CD4-positive, alpha-beta memory T cell (primary cell): Measurements from ENCODE around the gene PPP6R1. TPM values are rescaled to one million over a fixed set of nuclear protein-coding genes. Genes with fewer than 3 reads are reported as not detected.

Experiments
- CTCF ChIA-PET: fragments of 350-600 bp; sonication (Branson Sonifier 250); formaldehyde crosslinking; loops from one replicate; lab custom pipeline; 2021; ENCODE audit warnings: inconsistent platforms; ENCODE audit not compliant: partially characterized antibody; lab: Charles Lee
- POLR2A ChIA-PET: fragments of 350-600 bp; sonication (Branson Sonifier 250); formaldehyde crosslinking; loops from one replicate; lab custom pipeline; 2021; ENCODE audit not compliant: partially characterized antibody; lab: Charles Lee
- DNase-seq, 5 donors: peaks; one replicate each; pipeline versions ENCODE4 v3.0.0 to v3.0.0-alpha.2; 2020 to 2022; ENCODE audit warnings: mixed read lengths in 1 of 5
- H3K27ac ChIP-seq: one replicate; pipeline ENCODE4 v1.7.0; 2013; ENCODE audit warnings: low read depth, low read length
- H3K27me3 ChIP-seq: 2 replicates; pipeline ENCODE4 v1.7.0; 2013; ENCODE audit warnings: mild to moderate bottlenecking, low read length, moderate library complexity; ENCODE audit not compliant: insufficient read depth
- H3K36me3 ChIP-seq: 2 replicates; pipeline ENCODE4 v1.7.0; 2013; ENCODE audit warnings: mild to moderate bottlenecking, low read length, moderate library complexity; ENCODE audit not compliant: insufficient read depth
- H3K4me1 ChIP-seq: 2 replicates; pipeline ENCODE4 v1.7.0; 2013; ENCODE audit warnings: mild to moderate bottlenecking, low read length, moderate library complexity; ENCODE audit not compliant: insufficient read depth
- H3K4me3 ChIP-seq, 2 donors: one replicate each; pipeline ENCODE4 v1.7.0; 2013; ENCODE audit warnings: low read length in 2 of 2, mild to moderate bottlenecking in 1 of 2
- H3K9me3 ChIP-seq, 2 donors: one replicate each; pipeline ENCODE4 v1.7.0; 2013; ENCODE audit warnings: low read length in 2 of 2, control low read depth in 1 of 2; ENCODE audit not compliant: control insufficient read depth in 1 of 2
- H3K27ac Mint-ChIP-seq, 7 donors: one replicate each; pipeline ENCODE4 v1.8.0; 2020 to 2021; ENCODE audit warnings: mixed read lengths in 7 of 7, mild to moderate bottlenecking in 6 of 7, inconsistent platforms in 3 of 7, moderate library complexity in 3 of 7
- H3K27me3 Mint-ChIP-seq, 2 donors: one replicate each; pipeline ENCODE4 v1.8.0; 2020 to 2021; ENCODE audit warnings: mixed read lengths in 2 of 2
- H3K36me3 Mint-ChIP-seq, 2 donors: one replicate each; pipeline ENCODE4 v1.8.0; 2020 to 2021; ENCODE audit warnings: mixed read lengths in 2 of 2, inconsistent platforms in 1 of 2, mild to moderate bottlenecking in 1 of 2
- H3K4me1 Mint-ChIP-seq, 4 donors: one replicate each; pipeline ENCODE4 v1.8.0; 2020 to 2021; ENCODE audit warnings: mixed read lengths in 4 of 4, mild to moderate bottlenecking in 1 of 4
- H3K4me3 Mint-ChIP-seq, 8 donors: one replicate each; pipeline ENCODE4 v1.8.0; 2020 to 2021; ENCODE audit warnings: mixed read lengths in 8 of 8, mild to moderate bottlenecking in 7 of 8, moderate library complexity in 6 of 8, inconsistent platforms in 3 of 8
- H3K9me3 Mint-ChIP-seq, 8 donors: one replicate each; pipeline ENCODE4 v1.8.0; 2020 to 2021; ENCODE audit warnings: mixed read lengths in 8 of 8, mild to moderate bottlenecking in 5 of 8, inconsistent platforms in 3 of 8, moderate library complexity in 1 of 8
- intact Hi-C: fragments of 100-400 bp; cut with micrococcal nuclease; formaldehyde crosslinking; loops from one replicate; pipeline ENCODE4 v1.15.1; 2023
- polyA plus RNA-seq, 2 donors: library from polyadenylated mRNA; unstranded; fragments of 300-500 nt; fragmentation: Illumina TruSeq; gene quantifications; one replicate each; pipeline ENCODE4 v1.2.3, GENCODE V29; 2021
- total RNA-seq, 2 experiments: library from RNA; stranded (reverse); gene quantifications; one replicate each; pipeline ENCODE4 v1.2.3, GENCODE V29; 2021

Gene PPP6R1
- total and polyA plus RNA-seq, 4 experiments from 2014 or later, result 22.9 to 162 (median 134) TPM

DNA sequence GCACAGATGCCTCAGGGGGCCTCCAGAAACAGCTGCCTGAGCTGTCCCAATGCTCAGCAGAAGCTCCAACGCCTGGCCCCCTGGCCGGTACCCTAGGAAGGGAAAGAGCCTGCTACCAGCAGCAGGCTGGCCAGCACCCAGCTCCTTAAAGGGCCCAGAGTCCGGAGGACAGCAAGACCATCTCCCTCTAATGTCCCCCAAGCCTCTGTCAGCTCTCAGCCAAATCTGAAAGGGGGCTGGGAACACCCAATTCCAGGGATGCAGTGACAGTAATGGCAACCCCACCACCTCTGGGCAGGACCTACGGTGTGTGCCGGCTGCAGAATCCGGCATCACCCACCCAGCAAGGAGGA lies 4.2 kb downstream of the PPP6R1 start:
- Histone ChIP-seq H3K4me3 (peak overlapping the region; percentile 84 to 92), H3K4me1 (peaks cover 78% of the 10 kb centered on the region), H3K36me3 (no peaks in the 10 kb centered on the region), H3K27me3 (no peaks in the 10 kb centered on the region), H3K27ac (peak overlapping the region; percentile 92), H3K9me3 (no peaks in the 10 kb centered on the region)
- Mint-ChIP-seq H3K27ac (peak overlapping the region; percentile 95 to 99 (median 99)), H3K36me3 (peaks cover 9 to 48% of the 10 kb centered on the region in 2 donors), H3K4me1 (peaks cover 44 to 84% (median 66%) of the 10 kb centered on the region in 4 donors), H3K4me3 (peak overlapping the region; percentile 93 to 100 (median 98)), H3K9me3 (peaks cover 0 to 2% (median 0%) of the 10 kb centered on the region in 8 donors), H3K27me3 (peaks cover 0 to 2% of the 10 kb centered on the region in 2 donors)
- ChIA-PET CTCF (interaction anchor here (0.8 to 2.7 kb wide), 14 partner anchors 17 to 376 kb away, joined by 3 to 17 read pairs (median 3); partner anchors contain the start of genes HSPBP1, KMT5C and TMEM238), POLR2A (interaction anchor here (0.6 to 9.5 kb wide), 22 partner anchors 8 to 1918 kb away, joined by 3 to 199 read pairs (median 5); partner anchors contain the start of genes BRSK1, HSPBP1, ISOC2 and KMT5C)
- DNase-seq, result no peak
- intact Hi-C loops, result loop anchor here (1.0 to 10.0 kb wide), 3 partner anchors 26 to 380 kb away; partner anchors contain the start of genes HSPBP1 and KMT5C

DNA sequence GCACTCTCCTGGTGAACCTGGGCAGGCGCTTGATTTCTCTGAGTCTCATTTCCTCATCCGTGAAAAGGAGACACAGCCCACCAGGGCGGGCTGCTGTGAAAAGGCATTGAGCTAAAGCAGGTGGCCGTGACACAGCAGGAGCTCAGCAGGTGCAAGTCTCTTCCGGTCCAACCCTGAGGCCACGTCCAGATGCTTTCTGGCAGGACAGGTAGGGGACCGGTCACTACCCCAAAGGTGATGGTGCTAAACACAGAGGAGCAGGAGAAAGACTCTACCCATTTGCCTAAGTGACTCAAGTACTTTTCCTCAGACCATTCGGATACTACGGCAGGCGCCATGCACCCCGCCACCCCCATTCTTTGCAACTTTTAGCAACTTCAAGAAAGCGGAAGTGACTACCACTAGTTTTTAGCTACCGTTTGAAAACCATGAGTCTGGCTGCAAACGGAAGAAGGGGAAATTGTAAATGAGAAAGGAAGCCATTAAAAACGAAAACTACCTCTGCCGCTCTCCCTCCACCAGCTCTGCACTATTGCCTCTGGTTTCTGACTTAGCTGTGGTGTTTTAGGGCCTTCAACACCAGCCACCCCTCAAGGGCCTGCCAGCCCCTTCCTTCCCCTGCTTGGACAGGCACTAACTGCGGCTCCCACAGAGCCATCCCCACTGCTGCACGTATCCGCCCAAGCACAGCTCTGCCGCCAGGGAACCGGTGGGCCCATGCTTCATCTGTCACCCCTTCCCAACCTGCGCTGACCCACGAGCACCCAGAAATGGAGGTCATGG lies 4.8 kb downstream of the PPP6R1 start:
- Histone ChIP-seq H3K4me3 (peak overlapping the region; percentile 84 to 92), H3K9me3 (no peaks in the 10 kb centered on the region), H3K4me1 (peaks cover 81% of the 10 kb centered on the region), H3K27me3 (no peaks in the 10 kb centered on the region), H3K36me3 (no peaks in the 10 kb centered on the region), H3K27ac (peak overlapping the region; percentile 92)
- H3K9me3 Mint-ChIP-seq, result peaks cover 0 to 2% (median 0%) of the 10 kb centered on the region in 8 donors
- peak overlapping the region; percentile 93 to 100 (median 98) for H3K4me3 Mint-ChIP-seq
- POLR2A ChIA-PET, result interaction anchor here (0.6 to 9.5 kb wide), 23 partner anchors 8 to 805 kb away, joined by 3 to 199 read pairs (median 4); partner anchors contain the start of genes BRSK1, HSPBP1, ISOC2 and KMT5C
- intact Hi-C loops, result loop anchor here (1.0 to 10.0 kb wide), 3 partner anchors 26 to 381 kb away; partner anchors contain the start of genes HSPBP1 and KMT5C
- peak; percentile 76 to 84 (median 78) for DNase-seq
- peaks cover 9 to 43% of the 10 kb centered on the region in 2 donors for H3K36me3 Mint-ChIP-seq
- H3K27me3 Mint-ChIP-seq, result peaks cover 0 to under 1% of the 10 kb centered on the region in 2 donors
- CTCF ChIA-PET, result interaction anchor here (0.8 to 2.7 kb wide), 15 partner anchors 16 to 377 kb away, joined by 3 to 17 read pairs (median 3); partner anchors contain the start of genes HSPBP1, KMT5C and TMEM238
- peak overlapping the region; percentile 95 to 99 (median 99) for H3K27ac Mint-ChIP-seq
- peaks cover 44 to 81% (median 65%) of the 10 kb centered on the region in 4 donors for H3K4me1 Mint-ChIP-seq

- peaks cover 52 to 91% (median 71%) of the 10 kb centered on the region in 4 donors for H3K4me1 Mint-ChIP-seq
- peaks cover 15 to 47% of the 10 kb centered on the region in 2 donors for H3K36me3 Mint-ChIP-seq
- no peaks in the 10 kb centered on the region for H3K27me3 ChIP-seq
- no peaks in the 10 kb centered on the region for H3K36me3 ChIP-seq
- POLR2A ChIA-PET, result interaction anchor here (1.0 to 9.5 kb wide), 12 partner anchors 10 to 251 kb away, joined by 3 to 199 read pairs (median 14); partner anchors contain the start of genes BRSK1, HSPBP1, ISOC2 and KMT5C
- intact Hi-C loops, result loop anchor here (10.0 kb wide), 1 partner anchor 382 kb away; no protein-coding TSS in a partner anchor
- peak overlapping the region; percentile 93 to 100 (median 98) for H3K4me3 Mint-ChIP-seq
- peak overlapping the region; percentile 84 to 92 for H3K4me3 ChIP-seq
- H3K9me3 ChIP-seq, result no peaks in the 10 kb centered on the region
- peaks cover 0 to 2% (median 0%) of the 10 kb centered on the region in 8 donors for H3K9me3 Mint-ChIP-seq
- peak overlapping the region; percentile 92 for H3K27ac ChIP-seq
- DNase-seq, result no peak
- peak overlapping the region; percentile 95 to 99 (median 99) for H3K27ac Mint-ChIP-seq
- no peaks in the 10 kb centered on the region for H3K27me3 Mint-ChIP-seq
- peaks cover 92% of the 10 kb centered on the region for H3K4me1 ChIP-seq
- CTCF ChIA-PET, result interaction anchor here (1.3 to 1.5 kb wide), 5 partner anchors 23 to 251 kb away, joined by 3 to 5 read pairs (median 5); partner anchors contain the start of gene HSPBP1
Measured at GRCh38 chr19:55252760-55253663, 5.8 kb downstream of the PPP6R1 start.

DNA sequence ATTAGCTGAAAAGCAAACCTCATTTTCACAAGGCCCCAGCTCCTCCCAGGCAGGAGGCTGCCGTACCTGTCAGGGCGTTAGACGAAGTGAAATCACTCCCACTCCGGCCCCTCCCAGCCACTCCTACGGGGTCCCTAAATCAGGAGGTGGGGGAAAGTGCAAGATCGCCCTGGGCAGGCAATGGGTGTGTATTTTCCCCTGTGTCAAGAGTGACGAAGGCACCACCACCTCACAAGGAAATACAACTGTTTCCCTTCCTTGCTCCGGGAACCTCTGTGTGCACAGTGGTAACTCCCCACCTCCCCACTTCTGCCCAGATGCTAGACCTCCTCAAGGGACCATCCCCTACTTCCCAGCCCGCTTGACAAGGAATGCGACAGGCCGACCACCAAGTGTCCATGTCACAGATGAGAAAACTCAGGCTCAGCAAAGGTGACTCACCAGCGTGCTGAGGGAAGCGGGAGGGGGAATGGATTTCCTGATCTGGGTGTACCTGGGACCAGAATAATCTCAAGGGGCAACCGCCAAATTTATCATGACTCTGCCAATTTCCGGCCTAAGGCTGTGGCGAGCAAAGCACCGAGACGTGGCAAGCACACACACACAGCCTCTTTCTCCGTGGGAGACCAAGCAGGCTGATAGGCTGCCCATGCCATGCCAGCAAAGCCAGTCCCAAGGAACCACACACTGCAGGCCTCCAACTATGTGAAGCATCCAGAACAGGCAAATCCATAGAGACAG lies 7.3 kb downstream of the PPP6R1 start:
- Histone ChIP-seq H3K27me3 (no peaks in the 10 kb centered on the region), H3K36me3 (peaks cover 5% of the 10 kb centered on the region), H3K9me3 (no peaks in the 10 kb centered on the region), H3K4me3 (peak overlapping the region in 1 of 2 donors; percentile 46), H3K27ac (peak overlapping the region; percentile 61), H3K4me1 (peaks cover 89% of the 10 kb centered on the region)
- ChIA-PET CTCF (interaction anchor here (1.3 kb wide), 1 partner anchor 40 kb away, joined by 3 read pairs; no protein-coding TSS in a partner anchor), POLR2A (interaction anchor here (1.0 to 2.2 kb wide), 5 partner anchors 28 to 391 kb away, joined by 3 to 8 read pairs (median 4); partner anchors contain the start of genes HSPBP1, ISOC2 and TMEM238)
- Mint-ChIP-seq H3K9me3 (no peaks in the 10 kb centered on the region), H3K36me3 (peaks cover 15 to 36% of the 10 kb centered on the region in 2 donors), H3K4me1 (peaks cover 47 to 86% (median 62%) of the 10 kb centered on the region in 4 donors), H3K27ac (peak overlapping the region; percentile 95 to 98 (median 97)), H3K27me3 (no peaks in the 10 kb centered on the region), H3K4me3 (peak overlapping the region; percentile 67 to 93 (median 84))
- DNase-seq, result peak; percentile 21 to 77 (median 29)
- intact Hi-C loops, result loop anchor here (10.0 kb wide), 1 partner anchor 383 kb away; no protein-coding TSS in a partner anchor

DNA sequence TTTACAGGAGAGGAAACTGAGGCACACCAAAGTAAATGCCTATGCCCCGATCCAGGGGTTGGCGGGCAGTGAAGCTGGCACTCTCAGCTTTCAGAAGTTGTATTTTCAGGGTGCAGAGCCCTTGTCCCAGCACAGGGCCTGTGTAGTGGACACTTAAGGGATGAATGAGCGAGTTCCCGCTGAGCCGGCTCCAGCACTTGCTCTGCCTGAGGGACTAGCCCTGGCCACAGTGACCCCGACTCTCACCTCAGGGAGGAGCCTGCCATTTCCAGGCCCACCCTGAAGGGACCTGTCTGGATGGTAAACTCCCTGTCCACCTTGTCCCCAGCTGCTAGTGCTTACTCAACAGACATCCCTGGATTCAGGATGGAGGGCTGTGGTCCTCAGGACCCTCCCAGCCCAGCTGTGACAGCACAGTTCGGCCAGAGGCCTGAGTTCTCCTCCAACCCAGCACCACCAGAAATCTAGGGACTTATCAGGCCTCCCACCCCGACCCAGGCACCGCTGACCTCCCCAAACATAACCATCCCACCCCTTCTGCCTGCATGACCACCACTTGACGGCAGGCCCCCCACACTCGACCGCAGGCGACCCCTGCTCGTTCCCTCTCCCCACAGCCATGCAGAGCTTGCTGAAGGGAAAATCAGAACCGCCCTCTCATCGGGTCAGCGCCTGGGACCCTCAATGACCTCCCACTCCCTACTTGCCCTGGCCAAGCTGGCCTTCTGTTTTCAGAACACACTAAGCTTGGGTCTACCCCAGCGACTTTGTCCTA lies 8.4 kb downstream of the PPP6R1 start:
- Histone ChIP-seq H3K4me3 (no peak overlapping the region), H3K27me3 (no peaks in the 10 kb centered on the region), H3K36me3 (peaks cover 14% of the 10 kb centered on the region), H3K9me3 (no peaks in the 10 kb centered on the region), H3K27ac (peak overlapping the region; percentile 61), H3K4me1 (peaks cover 79% of the 10 kb centered on the region)
- DNase-seq, result no peak
- ChIA-PET CTCF (interaction anchor here (1.3 kb wide), 1 partner anchor 41 kb away, joined by 3 read pairs; no protein-coding TSS in a partner anchor), POLR2A (interaction anchor here (1.0 to 2.2 kb wide), 5 partner anchors 9 to 392 kb away, joined by 3 to 8 read pairs (median 4); partner anchors contain the start of genes HSPBP1, PPP6R1 and TMEM238)
- peak overlapping the region in 7 of 8 donors; percentile 57 to 93 (median 85) for H3K4me3 Mint-ChIP-seq
- H3K9me3 Mint-ChIP-seq, result no peaks in the 10 kb centered on the region
- intact Hi-C loops, result loop anchor here (10.0 kb wide), 1 partner anchor 384 kb away; no protein-coding TSS in a partner anchor
- peaks cover 15 to 32% of the 10 kb centered on the region in 2 donors for H3K36me3 Mint-ChIP-seq
- H3K4me1 Mint-ChIP-seq, result peaks cover 37 to 75% (median 52%) of the 10 kb centered on the region in 4 donors
- H3K27me3 Mint-ChIP-seq, result no peaks in the 10 kb centered on the region
- H3K27ac Mint-ChIP-seq, result peak overlapping the region; percentile 95 to 98 (median 97)
